GM18861 (cell line): ENCODE data around the gene LRRN3.

ENCODE experiments used
- ATAC-seq: cut with Tn5 transposase; IDR thresholded peaks from one replicate; pipeline ENCODE4 v1.9.1; 2021; ENCODE audit not compliant: unreplicated experiment

LRRN3 gene

GRCh38 chr7:111162692-111163091 lies 71.8 kb downstream of the LRRN3 start:
- ATAC-seq, result no peak

- ATAC-seq, result no peak
These were observed 73.5 kb downstream of the LRRN3 start for GRCh38 chr7:111164442-111164841.

GRCh38 chr7:111168182-111168581 lies 77.3 kb downstream of the LRRN3 start:
- ATAC-seq, result no peak

- no peak for ATAC-seq
These were observed 81.8 kb downstream of the LRRN3 start for GRCh38 chr7:111172564-111173257.

- ATAC-seq, result no peak
These were observed 82.6 kb downstream of the LRRN3 start for GRCh38 chr7:111173528-111173927.

GRCh38 chr7:111173990-111174389 lies 83.1 kb downstream of the LRRN3 start:
- ATAC-seq, result no peak

GRCh38 chr7:111174510-111174909 lies 83.6 kb downstream of the LRRN3 start:
- no peak for ATAC-seq
